Liver (tissue), 9 donors: ENCODE results near the gene KIF26B. TPM values are rescaled to one million over a fixed set of nuclear protein-coding genes. Genes with fewer than 3 reads are reported as not detected.

Experiments
- DNase-seq: peaks from one replicate; pipeline ENCODE4 v3.0.0-alpha.2; 2017; ENCODE audit warnings: low spot score
- H3K27ac ChIP-seq, 2 donors: one replicate each; pipeline ENCODE4 v1.7.0; 2013; ENCODE audit warnings: inconsistent platforms in 2 of 2, low read length in 2 of 2, control low read depth in 1 of 2, low read depth in 1 of 2, mild to moderate bottlenecking in 1 of 2
- H3K27me3 ChIP-seq, 4 donors: one replicate each; pipeline versions ENCODE4 v1.6.1 to v1.7.0; 2013; ENCODE audit warnings: low read length in 3 of 4, inconsistent platforms in 1 of 4, mild to moderate bottlenecking in 1 of 4, moderate library complexity in 1 of 4; ENCODE audit not compliant: control insufficient read depth in 4 of 4, insufficient read depth in 4 of 4
- H3K36me3 ChIP-seq, 4 donors: one replicate each; pipeline versions ENCODE4 v1.6.1 to v1.7.0; 2013; ENCODE audit warnings: low read length in 3 of 4, mild to moderate bottlenecking in 3 of 4, low read depth in 1 of 4, moderate library complexity in 1 of 4; ENCODE audit not compliant: control insufficient read depth in 4 of 4, insufficient read depth in 3 of 4
- H3K4me1 ChIP-seq, 4 donors: one replicate each; pipeline versions ENCODE4 v1.6.1 to v1.7.0; 2013; ENCODE audit warnings: low read length in 3 of 4, mild to moderate bottlenecking in 3 of 4, moderate library complexity in 1 of 4; ENCODE audit not compliant: control insufficient read depth in 4 of 4, insufficient read depth in 4 of 4
- H3K4me3 ChIP-seq, 3 donors: one replicate each; pipeline versions ENCODE4 v1.6.1 to v1.7.0; 2013; ENCODE audit warnings: low read length in 3 of 3, control low read depth in 1 of 3, low read depth in 1 of 3, mild to moderate bottlenecking in 1 of 3
- H3K9ac ChIP-seq, 2 donors: one replicate each; pipeline ENCODE4 v1.7.0; 2013; ENCODE audit warnings: low read length in 2 of 2, mild to moderate bottlenecking in 2 of 2, moderate library complexity in 2 of 2, control low read depth in 1 of 2, low read depth in 1 of 2
- H3K9me3 ChIP-seq, 4 donors: one replicate each; pipeline versions ENCODE4 v1.6.1 to v1.7.0; 2013; ENCODE audit warnings: low read length in 3 of 4; ENCODE audit not compliant: control insufficient read depth in 4 of 4
- ATF3 ChIP-seq: IDR thresholded peaks from 2 replicates; pipeline ENCODE4 v1.6.1; 2016; ENCODE audit warnings: antibody characterized with exemption
- CTCF ChIP-seq: fragments of 150-350 bp; IDR thresholded peaks from 2 replicates; pipeline ENCODE4 v1.5.1; 2017; ENCODE audit warnings: improper control_type of control experiment, low read depth, low read length; ENCODE audit not compliant: missing input control
- EGR1 ChIP-seq, 2 donors: IDR thresholded peaks; 2 replicates each; pipeline ENCODE4 v1.6.1; 2016 to 2018; ENCODE audit warnings: antibody characterized with exemption in 2 of 2, low read depth in 2 of 2
- FOXA1 ChIP-seq: IDR thresholded peaks from 2 replicates; pipeline ENCODE4 v1.6.1; 2016; ENCODE audit warnings: antibody characterized with exemption
- FOXA2 ChIP-seq: IDR thresholded peaks from 2 replicates; pipeline ENCODE4 v1.6.1; 2016; ENCODE audit warnings: antibody characterized with exemption
- GABPA ChIP-seq, 2 donors: IDR thresholded peaks in 1 of 2; conservative IDR thresholded peaks in 1 of 2; 2 replicates each; pipeline ENCODE4 v1.6.1; 2016; ENCODE audit warnings: antibody characterized with exemption in 2 of 2, mild to moderate bottlenecking in 1 of 2, moderate library complexity in 1 of 2
- HNF4A ChIP-seq, 2 donors: conservative IDR thresholded peaks; 2 replicates each; pipeline ENCODE4 v1.6.1; 2016; ENCODE audit warnings: antibody characterized with exemption in 2 of 2, mild to moderate bottlenecking in 2 of 2
- HNF4G ChIP-seq: IDR thresholded peaks from 2 replicates; pipeline ENCODE4 v1.6.1; 2016; ENCODE audit warnings: antibody characterized with exemption
- JUND ChIP-seq, 2 donors: IDR thresholded peaks; 2 replicates each; pipeline ENCODE4 v1.6.1; 2016; ENCODE audit warnings: antibody characterized with exemption in 2 of 2
- RAD21 ChIP-seq, 2 donors: IDR thresholded peaks; 2 replicates each; pipeline ENCODE4 v1.6.1; 2016; ENCODE audit warnings: antibody characterized with exemption in 2 of 2, mild to moderate bottlenecking in 2 of 2
- REST ChIP-seq: IDR thresholded peaks from 2 replicates; pipeline ENCODE4 v1.6.1; 2016; ENCODE audit warnings: antibody characterized with exemption, mild to moderate bottlenecking
- RXRA ChIP-seq, 2 donors: IDR thresholded peaks; 2 replicates each; pipeline ENCODE4 v1.6.1; 2017 to 2018; ENCODE audit warnings: antibody characterized with exemption in 2 of 2, mild to moderate bottlenecking in 1 of 2
- SP1 ChIP-seq: IDR thresholded peaks from 2 replicates; pipeline ENCODE4 v1.6.1; 2018; ENCODE audit warnings: antibody characterized with exemption, mild to moderate bottlenecking
- TAF1 ChIP-seq: conservative IDR thresholded peaks from 2 replicates; pipeline ENCODE4 v1.6.1; 2016; ENCODE audit warnings: antibody characterized with exemption, mild to moderate bottlenecking
- YY1 ChIP-seq: IDR thresholded peaks from 2 replicates; pipeline ENCODE4 v1.6.1; 2016; ENCODE audit warnings: antibody characterized with exemption, mild to moderate bottlenecking
- ZBTB33 ChIP-seq: IDR thresholded peaks from 2 replicates; pipeline ENCODE4 v1.6.1; 2016; ENCODE audit warnings: antibody characterized with exemption
- WGBS: extraction: QIAGEN DNeasy Blood & Tissue Kit; methylation state at CpG from one replicate; pipeline ENCODE4 v1.1.7; 2013; 5-methylcytosine and 5-hydroxymethylcytosine counted together
- polyA plus RNA-seq, 2 donors: library from polyadenylated mRNA; stranded (reverse) in 1 of 2; unstranded in 1 of 2; fragments of 200-250 nt in 1 of 2; fragments of >200 nt in 1 of 2; fragmentation: Nextera tagmentation in 1 of 2; extraction: Ambion mirVana in 1 of 2; gene quantifications; one replicate each; pipeline versions ENCODE4 v1.2.1 to v1.2.3, GENCODE V29; 2013 to 2015
- total RNA-seq, 2 donors: library from RNA; depleted of rRNA; stranded (reverse); fragments of >200 nt; gene quantifications; one replicate each; pipeline ENCODE4 v1.2.3, GENCODE V29; 2014
- donor health status: healthy.
- donor health status: healthy.
- donor health status: healthy.
- donor health status: healthy.
- donor health status: healthy.

The KIF26B gene
- total and polyA plus RNA-seq, 4 donors = 0.10 to 1.7 (median 0.34) TPM

- WGBS = 75% methylated on average over 6 of the region's 6 CpGs
- H3K4me3 ChIP-seq = no peak overlapping the region
Observed at GRCh38 chr1:245160741-245161400, 6.1 kb downstream of the KIF26B start.

GRCh38 chr1:245161866-245162265 is 7.1 kb downstream of the KIF26B start:
- WGBS = 87% methylated on average over 8 of the region's 8 CpGs
- peaks cover 0 to 4% (median 3%) of the 10 kb centered on the region in 4 donors for H3K4me1 ChIP-seq
- H3K27ac ChIP-seq = no peak overlapping the region
- TF ChIP-seq HNF4G (no peak), ZBTB33 (no peak), EGR1 (IDR thresholded peaks at IDR 0.05; ENCODE audit: low read depth in 2 of 2) (no peak)
- no peak overlapping the region for H3K9ac ChIP-seq
- H3K9me3 ChIP-seq = peaks cover 0 to 6% (median 0%) of the 10 kb centered on the region in 4 donors
- no peak overlapping the region for H3K4me3 ChIP-seq
- H3K27me3 ChIP-seq = no peaks in the 10 kb centered on the region
- no peak for DNase-seq
- no peaks in the 10 kb centered on the region for H3K36me3 ChIP-seq

More at GRCh38 chr1:245160741-245161400, 6.1 kb downstream of the KIF26B start:
- no peaks in the 10 kb centered on the region for H3K27me3 ChIP-seq
- peaks cover 6 to 14% (median 10%) of the 10 kb centered on the region in 4 donors for H3K4me1 ChIP-seq
- DNase-seq = no peak
- H3K9ac ChIP-seq = no peak overlapping the region
- no peaks in the 10 kb centered on the region for H3K36me3 ChIP-seq
- no peak for TF ChIP-seq TAF1
- H3K27ac ChIP-seq = no peak overlapping the region
- peaks cover 0 to 6% (median 0%) of the 10 kb centered on the region in 4 donors for H3K9me3 ChIP-seq

- WGBS = 26% methylated on average over 10 of the region's 10 CpGs
- Histone ChIP-seq H3K27ac (peak overlapping the region in 1 of 2 donors; percentile 7), H3K9me3 (no peaks in the 10 kb centered on the region), H3K27me3 (no peaks in the 10 kb centered on the region), H3K4me1 (peaks cover 0 to 4% (median 0%) of the 10 kb centered on the region in 4 donors), H3K4me3 (peak overlapping the region in 1 of 3 donors; percentile 21), H3K36me3 (no peaks in the 10 kb centered on the region), H3K9ac (no peak overlapping the region)
- TF ChIP-seq RAD21 (IDR thresholded peaks at IDR 0.05) (no peak), RXRA (IDR thresholded peaks at IDR 0.05) (no peak), FOXA1 (no peak), GABPA (IDR thresholded peaks at IDR 0.05 in 1 of 2, conservative IDR thresholded peaks at IDR 0.05 in 1 of 2) (no peak), SP1 (no peak), FOXA2 (no peak), JUND (IDR thresholded peaks at IDR 0.05) (no peak), REST (no peak), TAF1 (no peak), HNF4A (conservative IDR thresholded peaks at IDR 0.05) (no peak), YY1 (no peak), ZBTB33 (no peak), CTCF (no peak), EGR1 (IDR thresholded peaks at IDR 0.05; ENCODE audit: low read depth in 2 of 2) (no peak), HNF4G (no peak), ATF3 (no peak)
- no peak for DNase-seq
Observed at GRCh38 chr1:245166471-245166885, 11.7 kb downstream of the KIF26B start.
